Hindlimb muscle (tissue), 1 donor: ENCODE measurements around the gene ADD3. TPM values are rescaled to one million over a fixed set of nuclear protein-coding genes. Genes with fewer than 3 reads are reported as not detected.
"Not testable (repeated sequence)": the region's sequence is repeated elsewhere in the genome, so short reads cannot be mapped to it uniquely, and the experiment has no call there.

Source experiments
- DNase-seq: peaks from one replicate; pipeline ENCODE4 v3.0.0-alpha.2; 2013
- polyA plus RNA-seq: library from polyadenylated mRNA; unstranded; fragments of 120-200 nt; gene quantifications from one replicate; pipeline ENCODE4 v1.2.1, GENCODE V29; 2013; ENCODE audit not compliant: insufficient read length

The ADD3 gene
- polyA plus RNA-seq, 1 donor: 101 TPM

- no peak for DNase-seq
Measured at GRCh38 chr10:109977382-109977806, 30.4 kb upstream of the ADD3 start.

- no peak for DNase-seq
Measured at GRCh38 chr10:109978481-109978880, 29.3 kb upstream of the ADD3 start.

- DNase-seq: no peak
Measured at GRCh38 chr10:109979215-109979614, 28.6 kb upstream of the ADD3 start.

GRCh38 chr10:109981650-109982049, 26.1 kb upstream of the ADD3 start:
- no peak for DNase-seq

GRCh38 chr10:109982123-109982522, 25.7 kb upstream of the ADD3 start:
- DNase-seq: no peak

GRCh38 chr10:109982812-109983211, 25.0 kb upstream of the ADD3 start:
- DNase-seq: no peak

GRCh38 chr10:109984013-109984412, 23.8 kb upstream of the ADD3 start:
- DNase-seq: no peak

- not testable (repeated sequence) for DNase-seq
Measured at GRCh38 chr10:109985768-109986167, 22.0 kb upstream of the ADD3 start.

GRCh38 chr10:109987452-109988211, 20.2 kb upstream of the ADD3 start:
- no peak for DNase-seq

- DNase-seq: no peak
Measured at GRCh38 chr10:109988212-109988596, 19.6 kb upstream of the ADD3 start.

GRCh38 chr10:109991266-109991855, 16.4 kb upstream of the ADD3 start:
- DNase-seq: no peak

GRCh38 chr10:109992485-109992884, 15.3 kb upstream of the ADD3 start:
- no peak for DNase-seq

GRCh38 chr10:109993551-109994330, 14.0 kb upstream of the ADD3 start:
- no peak for DNase-seq

GRCh38 chr10:109994711-109995577, 12.8 kb upstream of the ADD3 start:
- DNase-seq: no peak

GRCh38 chr10:109995595-109995994, 12.2 kb upstream of the ADD3 start:
- DNase-seq: no peak

- no peak for DNase-seq
Measured at GRCh38 chr10:109996225-109996624, 11.6 kb upstream of the ADD3 start.

GRCh38 chr10:109996766-109997171, 11.0 kb upstream of the ADD3 start:
- no peak for DNase-seq

- no peak for DNase-seq
Measured at GRCh38 chr10:109997233-109997632, 10.6 kb upstream of the ADD3 start.

GRCh38 chr10:109998513-109998912, 9.3 kb upstream of the ADD3 start:
- no peak for DNase-seq

- no peak for DNase-seq
Measured at GRCh38 chr10:110002801-110003523, 4.8 kb upstream of the ADD3 start.

- no peak for DNase-seq
Measured at GRCh38 chr10:110003524-110003885, 4.3 kb upstream of the ADD3 start.

- peak; percentile 44 for DNase-seq
Measured at GRCh38 chr10:110005719-110006118, 2.1 kb upstream of the ADD3 start.
